ENCODE measurements around the gene ZNF730.
"Not testable (repeated sequence)": the region's sequence is repeated elsewhere in the genome, so short reads cannot be mapped to it uniquely, and the experiment has no call there.

DNA sequence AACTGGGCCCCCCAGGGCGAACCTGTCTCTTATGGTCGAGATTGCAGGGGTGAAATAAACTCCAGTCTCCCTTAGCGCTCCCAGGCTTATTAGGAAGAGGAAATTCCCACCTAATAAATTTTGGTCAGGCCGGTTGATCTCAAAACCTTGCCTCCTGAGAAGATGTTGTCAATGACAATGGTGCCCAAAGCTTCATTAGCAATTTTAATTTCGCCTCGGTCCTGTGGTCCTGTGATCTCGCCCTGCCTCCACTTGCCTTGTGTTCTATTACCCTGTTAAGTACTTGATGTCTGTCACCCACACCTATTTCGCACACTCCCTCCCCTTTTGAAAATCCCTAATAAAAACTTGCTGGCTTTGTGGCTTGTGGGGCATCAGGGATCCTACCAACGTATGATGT, 51.5 kb downstream of the ZNF730 start:
- not testable (repeated sequence) for TF ChIP-seq POU5F1 (IDR thresholded peaks at IDR 0.05; ENCODE audit: borderline replicate concordance, low read depth, low read length, partially characterized antibody); ZNF707 (CRISPR knock-in tag; conservative IDR thresholded peaks at IDR 0.05); FOXJ3 (CRISPR knock-in tag; IDR thresholded peaks at IDR 0.05); CBX2 (IDR thresholded peaks at IDR 0.05; ENCODE audit: insufficient read depth, low read length, poor library complexity, severe bottlenecking); SREBF2 (CRISPR knock-in tag; IDR thresholded peaks at IDR 0.05)
- TF ChIP-seq, protein P1, sequence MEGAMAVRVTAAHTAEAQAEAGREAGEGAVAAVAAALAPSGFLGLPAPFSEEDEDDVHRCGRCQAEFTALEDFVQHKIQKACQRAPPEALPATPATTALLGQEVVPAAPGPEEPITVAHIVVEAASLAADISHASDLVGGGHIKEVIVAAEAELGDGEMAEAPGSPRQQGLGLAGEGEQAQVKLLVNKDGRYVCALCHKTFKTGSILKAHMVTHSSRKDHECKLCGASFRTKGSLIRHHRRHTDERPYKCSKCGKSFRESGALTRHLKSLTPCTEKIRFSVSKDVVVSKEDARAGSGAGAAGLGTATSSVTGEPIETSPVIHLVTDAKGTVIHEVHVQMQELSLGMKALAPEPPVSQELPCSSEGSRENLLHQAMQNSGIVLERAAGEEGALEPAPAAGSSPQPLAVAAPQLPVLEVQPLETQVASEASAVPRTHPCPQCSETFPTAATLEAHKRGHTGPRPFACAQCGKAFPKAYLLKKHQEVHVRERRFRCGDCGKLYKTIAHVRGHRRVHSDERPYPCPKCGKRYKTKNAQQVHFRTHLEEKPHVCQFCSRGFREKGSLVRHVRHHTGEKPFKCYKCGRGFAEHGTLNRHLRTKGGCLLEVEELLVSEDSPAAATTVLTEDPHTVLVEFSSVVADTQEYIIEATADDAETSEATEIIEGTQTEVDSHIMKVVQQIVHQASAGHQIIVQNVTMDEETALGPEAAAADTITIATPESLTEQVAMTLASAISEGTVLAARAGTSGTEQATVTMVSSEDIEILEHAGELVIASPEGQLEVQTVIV (CRISPR knock-in tag; IDR thresholded peaks at IDR 0.05; ENCODE audit: borderline replicate concordance) = not testable (repeated sequence)
- TF ChIP-seq, protein P2, sequence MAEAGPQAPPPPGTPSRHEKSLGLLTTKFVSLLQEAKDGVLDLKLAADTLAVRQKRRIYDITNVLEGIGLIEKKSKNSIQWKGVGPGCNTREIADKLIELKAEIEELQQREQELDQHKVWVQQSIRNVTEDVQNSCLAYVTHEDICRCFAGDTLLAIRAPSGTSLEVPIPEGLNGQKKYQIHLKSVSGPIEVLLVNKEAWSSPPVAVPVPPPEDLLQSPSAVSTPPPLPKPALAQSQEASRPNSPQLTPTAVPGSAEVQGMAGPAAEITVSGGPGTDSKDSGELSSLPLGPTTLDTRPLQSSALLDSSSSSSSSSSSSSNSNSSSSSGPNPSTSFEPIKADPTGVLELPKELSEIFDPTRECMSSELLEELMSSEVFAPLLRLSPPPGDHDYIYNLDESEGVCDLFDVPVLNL (CRISPR knock-in tag; IDR thresholded peaks at IDR 0.05; ENCODE audit: low read depth) = not testable (repeated sequence)
- TF ChIP-seq, protein P3, sequence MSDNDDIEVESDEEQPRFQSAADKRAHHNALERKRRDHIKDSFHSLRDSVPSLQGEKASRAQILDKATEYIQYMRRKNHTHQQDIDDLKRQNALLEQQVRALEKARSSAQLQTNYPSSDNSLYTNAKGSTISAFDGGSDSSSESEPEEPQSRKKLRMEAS (CRISPR knock-in tag; IDR thresholded peaks at IDR 0.05) = not testable (repeated sequence)
- TF ChIP-seq, protein P4, sequence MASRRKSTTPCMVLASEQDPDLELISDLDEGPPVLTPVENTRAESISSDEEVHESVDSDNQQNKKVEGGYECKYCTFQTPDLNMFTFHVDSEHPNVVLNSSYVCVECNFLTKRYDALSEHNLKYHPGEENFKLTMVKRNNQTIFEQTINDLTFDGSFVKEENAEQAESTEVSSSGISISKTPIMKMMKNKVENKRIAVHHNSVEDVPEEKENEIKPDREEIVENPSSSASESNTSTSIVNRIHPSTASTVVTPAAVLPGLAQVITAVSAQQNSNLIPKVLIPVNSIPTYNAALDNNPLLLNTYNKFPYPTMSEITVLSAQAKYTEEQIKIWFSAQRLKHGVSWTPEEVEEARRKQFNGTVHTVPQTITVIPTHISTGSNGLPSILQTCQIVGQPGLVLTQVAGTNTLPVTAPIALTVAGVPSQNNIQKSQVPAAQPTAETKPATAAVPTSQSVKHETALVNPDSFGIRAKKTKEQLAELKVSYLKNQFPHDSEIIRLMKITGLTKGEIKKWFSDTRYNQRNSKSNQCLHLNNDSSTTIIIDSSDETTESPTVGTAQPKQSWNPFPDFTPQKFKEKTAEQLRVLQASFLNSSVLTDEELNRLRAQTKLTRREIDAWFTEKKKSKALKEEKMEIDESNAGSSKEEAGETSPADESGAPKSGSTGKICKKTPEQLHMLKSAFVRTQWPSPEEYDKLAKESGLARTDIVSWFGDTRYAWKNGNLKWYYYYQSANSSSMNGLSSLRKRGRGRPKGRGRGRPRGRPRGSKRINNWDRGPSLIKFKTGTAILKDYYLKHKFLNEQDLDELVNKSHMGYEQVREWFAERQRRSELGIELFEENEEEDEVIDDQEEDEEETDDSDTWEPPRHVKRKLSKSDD (conservative IDR thresholded peaks at IDR 0.05; ENCODE audit: low read length) = not testable (repeated sequence)
